ENCODE data around the gene DCTN4. TPM values are rescaled to one million over a fixed set of nuclear protein-coding genes. Genes with fewer than 3 reads are reported as not detected.

DCTN4 gene
- total and polyA plus RNA-seq, 2 experiments from 2014 or later, result 22.9 to 63.9 TPM

GRCh38 chr5:150740992-150741391 lies 17.8 kb downstream of the DCTN4 start:
- Histone ChIP-seq H3K9me2 (replicated peaks; ENCODE audit: insufficient read depth) (no peaks in the 10 kb centered on the region), H2AFZ (no peak overlapping the region), H3K9me3 (ENCODE audit: low read depth) (peaks cover 6% of the 10 kb centered on the region), H3K79me2 (peaks cover 62% of the 10 kb centered on the region), H3K27ac (no peak overlapping the region), H3K4me1 (ENCODE audit: insufficient read depth) (no peaks in the 10 kb centered on the region), H3K4me3 (no peak overlapping the region), H3K27me3 (no peaks in the 10 kb centered on the region), H3K4me2 (no peak overlapping the region), H4K20me1 (ENCODE audit: insufficient read depth, poor library complexity, severe bottlenecking) (no peaks in the 10 kb centered on the region), H3K36me3 (replicated peaks; ENCODE audit: insufficient read depth, low read depth) (no peaks in the 10 kb centered on the region)
- no peak for DNase-seq (ENCODE audit: low spot score)
- no peak for TF ChIP-seq EZH2 (IDR thresholded peaks at IDR 0.05; ENCODE audit: borderline replicate concordance)
- TF ChIP-seq, protein P1, sequence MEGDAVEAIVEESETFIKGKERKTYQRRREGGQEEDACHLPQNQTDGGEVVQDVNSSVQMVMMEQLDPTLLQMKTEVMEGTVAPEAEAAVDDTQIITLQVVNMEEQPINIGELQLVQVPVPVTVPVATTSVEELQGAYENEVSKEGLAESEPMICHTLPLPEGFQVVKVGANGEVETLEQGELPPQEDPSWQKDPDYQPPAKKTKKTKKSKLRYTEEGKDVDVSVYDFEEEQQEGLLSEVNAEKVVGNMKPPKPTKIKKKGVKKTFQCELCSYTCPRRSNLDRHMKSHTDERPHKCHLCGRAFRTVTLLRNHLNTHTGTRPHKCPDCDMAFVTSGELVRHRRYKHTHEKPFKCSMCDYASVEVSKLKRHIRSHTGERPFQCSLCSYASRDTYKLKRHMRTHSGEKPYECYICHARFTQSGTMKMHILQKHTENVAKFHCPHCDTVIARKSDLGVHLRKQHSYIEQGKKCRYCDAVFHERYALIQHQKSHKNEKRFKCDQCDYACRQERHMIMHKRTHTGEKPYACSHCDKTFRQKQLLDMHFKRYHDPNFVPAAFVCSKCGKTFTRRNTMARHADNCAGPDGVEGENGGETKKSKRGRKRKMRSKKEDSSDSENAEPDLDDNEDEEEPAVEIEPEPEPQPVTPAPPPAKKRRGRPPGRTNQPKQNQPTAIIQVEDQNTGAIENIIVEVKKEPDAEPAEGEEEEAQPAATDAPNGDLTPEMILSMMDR (IDR thresholded peaks at IDR 0.05; ENCODE audit: poor library complexity), result no peak
- no peak for TF ChIP-seq EZH2phosphoT487 (IDR thresholded peaks at IDR 0.05; ENCODE audit: low read depth, severe bottlenecking, unreplicated experiment)

- Histone ChIP-seq H3K27me3 (no peaks in the 10 kb centered on the region), H3K4me1 (ENCODE audit: insufficient read depth) (no peaks in the 10 kb centered on the region), H3K27ac (no peak overlapping the region), H3K4me2 (no peak overlapping the region), H3K36me3 (replicated peaks; ENCODE audit: insufficient read depth, low read depth) (no peaks in the 10 kb centered on the region), H3K79me2 (peaks cover 76% of the 10 kb centered on the region), H4K20me1 (ENCODE audit: insufficient read depth, poor library complexity, severe bottlenecking) (no peaks in the 10 kb centered on the region), H2AFZ (no peak overlapping the region), H3K4me3 (no peak overlapping the region), H3K9me2 (replicated peaks; ENCODE audit: insufficient read depth) (no peaks in the 10 kb centered on the region), H3K9me3 (ENCODE audit: low read depth) (peaks cover 7% of the 10 kb centered on the region)
- TF ChIP-seq EZH2 (IDR thresholded peaks at IDR 0.05; ENCODE audit: borderline replicate concordance) (no peak), EZH2phosphoT487 (IDR thresholded peaks at IDR 0.05; ENCODE audit: low read depth, severe bottlenecking, unreplicated experiment) (no peak)
- TF ChIP-seq, protein P1 (IDR thresholded peaks at IDR 0.05; ENCODE audit: poor library complexity), result no peak
- WGBS (ENCODE audit: low lambda C conversion rate, missing lambda C conversion rate), result 91% methylated on average over 7 of the region's 7 CpGs
- no peak for DNase-seq (ENCODE audit: low spot score)
These were observed 20.0 kb downstream of the DCTN4 start for GRCh38 chr5:150738862-150739261.

DNA sequence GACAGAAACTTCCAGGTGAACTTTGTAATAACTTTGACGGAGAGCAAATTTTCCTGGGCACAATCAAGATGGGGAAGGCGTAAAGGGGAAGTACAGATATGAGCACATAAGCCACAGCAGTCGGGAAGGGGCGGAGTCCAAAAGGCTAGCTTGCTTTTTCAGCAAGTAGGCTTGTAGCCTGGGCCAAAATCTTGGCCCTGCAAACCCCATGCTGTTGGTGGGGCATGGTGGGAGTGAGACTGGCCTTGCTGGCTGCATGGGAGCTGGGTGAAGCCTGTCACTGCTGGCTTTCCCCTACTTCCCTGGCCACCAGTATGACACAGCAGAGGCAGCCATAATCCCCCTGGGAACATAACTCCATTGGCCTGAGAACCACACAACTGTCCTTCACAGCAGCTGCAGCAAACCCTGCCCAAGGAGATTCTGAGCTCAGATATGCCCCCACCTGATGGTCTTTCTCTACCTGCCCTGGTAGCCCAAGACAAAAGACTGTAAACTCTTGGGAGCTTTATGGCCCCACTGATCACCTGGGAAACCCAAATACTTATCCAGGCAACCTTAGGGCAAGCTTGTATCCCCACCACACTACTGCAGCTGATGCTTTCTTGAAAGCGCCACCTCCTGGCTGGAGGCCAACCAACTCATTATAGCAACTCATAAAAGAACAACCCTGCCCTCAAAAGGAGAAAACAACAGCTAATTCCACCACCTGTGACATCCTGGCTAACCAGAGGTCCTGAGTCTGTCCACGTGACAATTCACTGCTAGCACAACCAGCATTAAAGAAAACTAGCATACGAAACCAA lies 24.0 kb downstream of the DCTN4 start:
- Histone ChIP-seq H3K36me3 (replicated peaks; ENCODE audit: insufficient read depth, low read depth) (peaks cover 15% of the 10 kb centered on the region), H3K9me2 (replicated peaks; ENCODE audit: insufficient read depth) (no peaks in the 10 kb centered on the region), H3K27me3 (no peaks in the 10 kb centered on the region), H2AFZ (no peak overlapping the region), H4K20me1 (ENCODE audit: insufficient read depth, poor library complexity, severe bottlenecking) (no peaks in the 10 kb centered on the region), H3K4me1 (ENCODE audit: insufficient read depth) (no peaks in the 10 kb centered on the region), H3K4me3 (no peak overlapping the region), H3K4me2 (no peak overlapping the region), H3K27ac (no peak overlapping the region), H3K9me3 (ENCODE audit: low read depth) (peaks cover 7% of the 10 kb centered on the region), H3K79me2 (peaks cover 58% of the 10 kb centered on the region)
- TF ChIP-seq EZH2phosphoT487 (IDR thresholded peaks at IDR 0.05; ENCODE audit: low read depth, severe bottlenecking, unreplicated experiment), result no peak
- TF ChIP-seq, protein P1 (IDR thresholded peaks at IDR 0.05; ENCODE audit: poor library complexity), result no peak
- TF ChIP-seq EZH2 (IDR thresholded peaks at IDR 0.05; ENCODE audit: borderline replicate concordance), result no peak
- WGBS (ENCODE audit: low lambda C conversion rate, missing lambda C conversion rate), result 84% methylated on average over 7 of the region's 7 CpGs
- no peak for DNase-seq (ENCODE audit: low spot score)

Data from hepatocyte (in vitro differentiated cells).